HL-60/S4 (cell line): ENCODE results near the gene LRP1B.
"Not testable (repeated sequence)": the region's sequence is repeated elsewhere in the genome, so short reads cannot be mapped to it uniquely, and the experiment has no call there.

Experiments used
- in situ Hi-C: fragments of 300-500 bp; cut with MboI; formaldehyde crosslinking; loops from 2 replicates; pipeline ENCODE4 v1.14.3; 2022; ENCODE audit warnings: low sequenced_read_pairs

Gene LRP1B

GRCh38 chr2:142104134-142104758 is 26.6 kb downstream of the LRP1B start:
- in situ Hi-C loops: no loop called here

- in situ Hi-C loops: no loop called here
Measured at GRCh38 chr2:142100970-142101369, 29.8 kb downstream of the LRP1B start.

- in situ Hi-C loops: no loop called here
Measured at GRCh38 chr2:142100139-142100873, 30.5 kb downstream of the LRP1B start.

- in situ Hi-C loops: no loop called here
Measured at GRCh38 chr2:142097711-142098110, 33.1 kb downstream of the LRP1B start.

GRCh38 chr2:142095647-142096046 is 35.2 kb downstream of the LRP1B start:
- in situ Hi-C loops: no loop called here

GRCh38 chr2:142094233-142094632 is 36.6 kb downstream of the LRP1B start:
- in situ Hi-C loops: no loop called here

GRCh38 chr2:142088058-142088568 is 42.7 kb downstream of the LRP1B start:
- in situ Hi-C loops: no loop called here

- in situ Hi-C loops: not testable (repeated sequence)
Measured at GRCh38 chr2:142087585-142087984, 43.2 kb downstream of the LRP1B start.

GRCh38 chr2:142082368-142082767 is 48.4 kb downstream of the LRP1B start:
- in situ Hi-C loops: no loop called here

- in situ Hi-C loops: no loop called here
Measured at GRCh38 chr2:142076317-142076716, 54.5 kb downstream of the LRP1B start.

- in situ Hi-C loops: no loop called here
Measured at GRCh38 chr2:142075826-142076225, 55.0 kb downstream of the LRP1B start.

GRCh38 chr2:142069251-142069888 is 61.4 kb downstream of the LRP1B start:
- in situ Hi-C loops: no loop called here

- in situ Hi-C loops: no loop called here
Measured at GRCh38 chr2:142065700-142066099, 65.1 kb downstream of the LRP1B start.

- in situ Hi-C loops: no loop called here
Measured at GRCh38 chr2:142065156-142065555, 65.7 kb downstream of the LRP1B start.

GRCh38 chr2:142061733-142062132 is 69.1 kb downstream of the LRP1B start:
- in situ Hi-C loops: no loop called here

- in situ Hi-C loops: no loop called here
Measured at GRCh38 chr2:142058149-142058548, 72.7 kb downstream of the LRP1B start.

GRCh38 chr2:142056784-142057183 is 74.0 kb downstream of the LRP1B start:
- in situ Hi-C loops: no loop called here

- in situ Hi-C loops: no loop called here
Measured at GRCh38 chr2:142052220-142052863, 78.5 kb downstream of the LRP1B start.

GRCh38 chr2:142048581-142048980 is 82.2 kb downstream of the LRP1B start:
- in situ Hi-C loops: no loop called here

- in situ Hi-C loops: no loop called here
Measured at GRCh38 chr2:142045641-142046040, 85.2 kb downstream of the LRP1B start.

- in situ Hi-C loops: no loop called here
Measured at GRCh38 chr2:142044197-142044596, 86.6 kb downstream of the LRP1B start.
